ENCODE data around the gene WNT7B. TPM values are rescaled to one million over a fixed set of nuclear protein-coding genes. Genes with fewer than 3 reads are reported as not detected.

Gene WNT7B
- total and polyA plus RNA-seq, 2 donors (not counting 1 experiment from before 2014, with no cell fraction given): 0.22 to 0.67 TPM

- TF ChIP-seq EZH2 (IDR thresholded peaks at IDR 0.05; ENCODE audit: borderline replicate concordance, insufficient read depth, low read depth, low read length, poor library complexity, severe bottlenecking): no peak
- TF ChIP-seq, protein P1, sequence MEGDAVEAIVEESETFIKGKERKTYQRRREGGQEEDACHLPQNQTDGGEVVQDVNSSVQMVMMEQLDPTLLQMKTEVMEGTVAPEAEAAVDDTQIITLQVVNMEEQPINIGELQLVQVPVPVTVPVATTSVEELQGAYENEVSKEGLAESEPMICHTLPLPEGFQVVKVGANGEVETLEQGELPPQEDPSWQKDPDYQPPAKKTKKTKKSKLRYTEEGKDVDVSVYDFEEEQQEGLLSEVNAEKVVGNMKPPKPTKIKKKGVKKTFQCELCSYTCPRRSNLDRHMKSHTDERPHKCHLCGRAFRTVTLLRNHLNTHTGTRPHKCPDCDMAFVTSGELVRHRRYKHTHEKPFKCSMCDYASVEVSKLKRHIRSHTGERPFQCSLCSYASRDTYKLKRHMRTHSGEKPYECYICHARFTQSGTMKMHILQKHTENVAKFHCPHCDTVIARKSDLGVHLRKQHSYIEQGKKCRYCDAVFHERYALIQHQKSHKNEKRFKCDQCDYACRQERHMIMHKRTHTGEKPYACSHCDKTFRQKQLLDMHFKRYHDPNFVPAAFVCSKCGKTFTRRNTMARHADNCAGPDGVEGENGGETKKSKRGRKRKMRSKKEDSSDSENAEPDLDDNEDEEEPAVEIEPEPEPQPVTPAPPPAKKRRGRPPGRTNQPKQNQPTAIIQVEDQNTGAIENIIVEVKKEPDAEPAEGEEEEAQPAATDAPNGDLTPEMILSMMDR (IDR thresholded peaks at IDR 0.05): no peak
- Histone ChIP-seq H3K9me3 (ENCODE audit: control extremely low read depth in 1 of 3, control insufficient read depth in 2 of 3, insufficient read depth in 1 of 3, low read length in 2 of 3) (no peaks in the 10 kb centered on the region), H4K20me1 (ENCODE audit: control insufficient read depth, insufficient read depth, low read length, poor library complexity, severe bottlenecking) (no peaks in the 10 kb centered on the region), H3K4me2 (replicated peaks; ENCODE audit: low read depth, low read length, poor library complexity, severe bottlenecking) (no peak overlapping the region), H2AFZ (ENCODE audit: insufficient read depth, low read depth, low read length, poor library complexity, severe bottlenecking) (no peak overlapping the region), H3K4me3 (ENCODE audit: control extremely low read depth in 1 of 5, extremely low read depth in 1 of 5, insufficient read depth in 1 of 5, low read depth in 2 of 5, low read length in 4 of 5) (no peak overlapping the region), H3K79me2 (ENCODE audit: control insufficient read depth, insufficient read depth, low read length) (no peaks in the 10 kb centered on the region), H3K36me3 (replicated peaks in 1 of 2; ENCODE audit: control extremely low read depth in 1 of 2, control insufficient read depth in 1 of 2, extremely low read depth in 1 of 2, insufficient read depth in 2 of 2, low read length in 1 of 2) (no peaks in the 10 kb centered on the region), H3K27me3 (replicated peaks in 1 of 4; ENCODE audit: control extremely low read depth in 1 of 4, control insufficient read depth in 3 of 4, insufficient read depth in 4 of 4, low read length in 3 of 4) (peaks cover 0 to 47% (median 2%) of the 10 kb centered on the region in 4 experiments), H3K27ac (ENCODE audit: low read length in 2 of 2) (no peak overlapping the region), H3K4me1 (ENCODE audit: control insufficient read depth in 2 of 2, insufficient read depth in 2 of 2, low read length in 2 of 2) (no peaks in the 10 kb centered on the region), H3K9ac (ENCODE audit: low read length) (no peak overlapping the region)
- POLR2A ChIA-PET: no interaction called here
- no peaks in the 10 kb centered on the region for H3K4me1 Mint-ChIP-seq
- intact Hi-C loops (cut with micrococcal nuclease): no loop called here
- H3K9me3 Mint-ChIP-seq (ENCODE audit: insufficient read depth): no peaks in the 10 kb centered on the region
- H3K4me3 Mint-ChIP-seq: no peak overlapping the region
- CTCF ChIA-PET: interaction anchor here (1.0 kb wide), 1 partner anchor 20 kb away, joined by 3 read pairs; no protein-coding TSS in a partner anchor
- H3K27me3 Mint-ChIP-seq: peaks cover 43% of the 10 kb centered on the region
- no peak for ATAC-seq (ENCODE audit: low read depth)
- H3K27ac Mint-ChIP-seq: no peak overlapping the region
- 86% methylated on average over 26 of the region's 32 CpGs for WGBS (ENCODE audit: insufficient coverage)
- no peak for DNase-seq
These were observed 93.8 kb downstream of the WNT7B start for GRCh38 chr22:45882881-45883810.

DNA sequence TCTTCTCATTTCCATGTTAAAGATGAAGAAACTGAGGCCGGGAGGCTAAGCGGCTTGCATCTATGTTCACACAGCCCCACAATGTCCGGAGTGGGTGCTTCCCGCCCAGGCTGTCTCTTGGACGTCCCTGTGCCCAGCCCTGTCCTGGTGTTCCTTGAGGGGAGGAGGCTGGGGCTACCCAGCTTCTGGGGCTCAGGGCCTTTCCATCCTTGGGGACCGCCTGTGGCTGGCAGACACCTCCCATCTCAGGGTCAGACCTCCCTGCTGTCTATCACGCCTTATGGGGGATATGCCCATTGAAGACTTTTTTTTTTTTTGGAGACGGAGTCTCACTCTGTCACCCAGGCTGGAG lies 95.5 kb downstream of the WNT7B start:
- TF ChIP-seq, protein P1 (IDR thresholded peaks at IDR 0.05): no peak
- TF ChIP-seq EZH2 (IDR thresholded peaks at IDR 0.05; ENCODE audit: borderline replicate concordance, insufficient read depth, low read depth, low read length, poor library complexity, severe bottlenecking): no peak
- CTCF ChIA-PET: no interaction called here
- Mint-ChIP-seq H3K27ac (no peak overlapping the region), H3K9me3 (ENCODE audit: insufficient read depth) (no peaks in the 10 kb centered on the region), H3K27me3 (peaks cover 36% of the 10 kb centered on the region), H3K4me1 (peaks cover 1% of the 10 kb centered on the region), H3K4me3 (no peak overlapping the region)
- ATAC-seq (ENCODE audit: low read depth) (no peak), DNase-seq (no peak)
- intact Hi-C loops (cut with micrococcal nuclease): no loop called here
- WGBS (ENCODE audit: insufficient coverage): 79% methylated on average over 8 of the region's 8 CpGs
- Histone ChIP-seq H3K9me3 (ENCODE audit: control extremely low read depth in 1 of 3, control insufficient read depth in 2 of 3, insufficient read depth in 1 of 3, low read length in 2 of 3) (peaks cover 0 to 3% (median 0%) of the 10 kb centered on the region in 3 donors), H3K4me1 (ENCODE audit: control insufficient read depth in 2 of 2, insufficient read depth in 2 of 2, low read length in 2 of 2) (peaks cover 0 to 6% of the 10 kb centered on the region in 2 donors), H3K4me2 (replicated peaks; ENCODE audit: low read depth, low read length, poor library complexity, severe bottlenecking) (no peak overlapping the region), H3K79me2 (ENCODE audit: control insufficient read depth, insufficient read depth, low read length) (no peaks in the 10 kb centered on the region), H3K4me3 (ENCODE audit: control extremely low read depth in 1 of 5, extremely low read depth in 1 of 5, insufficient read depth in 1 of 5, low read depth in 2 of 5, low read length in 4 of 5) (no peak overlapping the region), H3K9ac (ENCODE audit: low read length) (no peak overlapping the region), H4K20me1 (ENCODE audit: control insufficient read depth, insufficient read depth, low read length, poor library complexity, severe bottlenecking) (no peaks in the 10 kb centered on the region), H3K27ac (ENCODE audit: low read length in 2 of 2) (no peak overlapping the region), H2AFZ (ENCODE audit: insufficient read depth, low read depth, low read length, poor library complexity, severe bottlenecking) (no peak overlapping the region), H3K36me3 (replicated peaks in 1 of 2; ENCODE audit: control extremely low read depth in 1 of 2, control insufficient read depth in 1 of 2, extremely low read depth in 1 of 2, insufficient read depth in 2 of 2, low read length in 1 of 2) (no peaks in the 10 kb centered on the region), H3K27me3 (replicated peaks in 1 of 4; ENCODE audit: control extremely low read depth in 1 of 4, control insufficient read depth in 3 of 4, insufficient read depth in 4 of 4, low read length in 3 of 4) (peaks cover 0 to 55% (median 5%) of the 10 kb centered on the region in 4 experiments)
- POLR2A ChIA-PET: no interaction called here

All from B cell (primary cell).